ENCODE measurements around the gene PRAC1.

DNA sequence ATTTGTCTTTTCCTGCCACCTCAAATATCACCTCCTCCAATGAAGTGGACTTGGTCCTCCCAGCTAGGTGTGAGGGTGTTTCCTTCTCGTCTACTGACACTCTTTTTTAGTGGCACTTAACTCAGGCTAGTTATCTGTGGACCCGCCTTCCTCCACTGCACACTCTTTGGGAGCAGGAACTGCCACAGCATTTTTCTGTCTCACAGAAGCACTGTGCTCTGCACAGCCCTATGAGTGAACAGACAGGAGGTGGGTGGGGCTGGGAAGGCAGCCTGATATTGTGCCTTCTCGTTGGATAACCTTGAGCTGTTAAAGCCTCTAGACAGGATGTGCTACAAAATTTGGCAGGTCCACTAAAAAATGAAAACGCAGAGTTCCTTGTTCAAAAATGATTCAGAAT lies 38.1 kb upstream of the PRAC1 start:
- TF ChIP-seq TAF1 (IDR thresholded peaks at IDR 0.05; ENCODE audit: low read depth, low read length) (no peak), PAX5 (IDR thresholded peaks at IDR 0.05; ENCODE audit: insufficient read depth, low read length, severe bottlenecking) (no peak), POLR2A (IDR thresholded peaks at IDR 0.05; ENCODE audit: low read depth, low read length) (no peak), POLR2AphosphoS5 (IDR thresholded peaks at IDR 0.05; ENCODE audit: low read depth, low read length) (no peak), SPI1 (IDR thresholded peaks at IDR 0.05; ENCODE audit: low read depth, low read length) (no peak)

Data from GM12891 (cell line).